IPS-15b (cell line): ENCODE measurements around the gene CAPS.
"Not testable (repeated sequence)": the region's sequence is repeated elsewhere in the genome, so short reads cannot be mapped to it uniquely, and the experiment has no call there.

Source experiments
- H3K27me3 ChIP-seq: one replicate; pipeline ENCODE4 v1.6.1; 2013; ENCODE audit warnings: low read length; ENCODE audit not compliant: control insufficient read depth, insufficient read depth
- H3K36me3 ChIP-seq: one replicate; pipeline ENCODE4 v1.6.1; 2013; ENCODE audit warnings: low read length; ENCODE audit not compliant: control insufficient read depth, insufficient read depth
- H3K4me1 ChIP-seq: one replicate; pipeline ENCODE4 v1.6.1; 2013; ENCODE audit warnings: mild to moderate bottlenecking, low read length; ENCODE audit not compliant: control insufficient read depth, insufficient read depth
- H3K4me3 ChIP-seq: one replicate; pipeline ENCODE4 v1.5.1; 2013; ENCODE audit warnings: low read depth, low read length
- H3K9ac ChIP-seq: one replicate; pipeline ENCODE4 v1.6.1; 2013; ENCODE audit warnings: low read depth, mild to moderate bottlenecking, low read length
- H3K9me3 ChIP-seq: one replicate; pipeline ENCODE4 v1.6.1; 2013; ENCODE audit warnings: mild to moderate bottlenecking, low read length; ENCODE audit not compliant: control insufficient read depth, insufficient read depth

Gene CAPS

GRCh38 chr19:5956728-5957127 is 42.7 kb downstream of the CAPS start:
- H3K4me1 ChIP-seq: peaks cover 56% of the 10 kb centered on the region
- H3K9ac ChIP-seq: no peak overlapping the region
- no peaks in the 10 kb centered on the region for H3K36me3 ChIP-seq
- no peaks in the 10 kb centered on the region for H3K9me3 ChIP-seq
- H3K4me3 ChIP-seq: no peak overlapping the region
- H3K27me3 ChIP-seq: no peaks in the 10 kb centered on the region

- H3K4me1 ChIP-seq: peaks cover 51% of the 10 kb centered on the region
These were observed 43.1 kb downstream of the CAPS start for GRCh38 chr19:5957170-5957569.

GRCh38 chr19:5958074-5958850 is 44.2 kb downstream of the CAPS start:
- Histone ChIP-seq H3K9me3 (no peaks in the 10 kb centered on the region), H3K27me3 (no peaks in the 10 kb centered on the region), H3K9ac (no peak overlapping the region), H3K4me1 (peaks cover 41% of the 10 kb centered on the region), H3K4me3 (no peak overlapping the region), H3K36me3 (no peaks in the 10 kb centered on the region)

More at GRCh38 chr19:5957170-5957569, 43.1 kb downstream of the CAPS start:
- no peak overlapping the region for H3K9ac ChIP-seq
- H3K36me3 ChIP-seq: no peaks in the 10 kb centered on the region
- no peak overlapping the region for H3K4me3 ChIP-seq
- no peaks in the 10 kb centered on the region for H3K27me3 ChIP-seq
- H3K9me3 ChIP-seq: no peaks in the 10 kb centered on the region

GRCh38 chr19:5958851-5959122 is 44.7 kb downstream of the CAPS start:
- Histone ChIP-seq H3K36me3 (no peaks in the 10 kb centered on the region), H3K4me3 (no peak overlapping the region), H3K4me1 (peaks cover 37% of the 10 kb centered on the region), H3K9me3 (no peaks in the 10 kb centered on the region), H3K27me3 (no peaks in the 10 kb centered on the region), H3K9ac (no peak overlapping the region)

GRCh38 chr19:5959260-5960004 is 45.4 kb downstream of the CAPS start:
- H3K4me3 ChIP-seq: no peak overlapping the region
- no peaks in the 10 kb centered on the region for H3K27me3 ChIP-seq
- H3K36me3 ChIP-seq: no peaks in the 10 kb centered on the region
- H3K9ac ChIP-seq: peak overlapping the region; percentile 4
- H3K4me1 ChIP-seq: peaks cover 31% of the 10 kb centered on the region
- no peaks in the 10 kb centered on the region for H3K9me3 ChIP-seq

- Histone ChIP-seq H3K9ac (peak overlapping the region; percentile 12), H3K9me3 (no peaks in the 10 kb centered on the region), H3K4me1 (peaks cover 26% of the 10 kb centered on the region), H3K36me3 (no peaks in the 10 kb centered on the region), H3K27me3 (no peaks in the 10 kb centered on the region), H3K4me3 (no peak overlapping the region)
These were observed 46.2 kb downstream of the CAPS start for GRCh38 chr19:5960005-5961001.

GRCh38 chr19:5961641-5961968 is 47.6 kb downstream of the CAPS start:
- not testable (repeated sequence) for H3K4me3 ChIP-seq, H3K36me3 ChIP-seq, H3K27me3 ChIP-seq, H3K9me3 ChIP-seq, H3K9ac ChIP-seq
- peaks cover 15% of the 10 kb centered on the region for H3K4me1 ChIP-seq

GRCh38 chr19:5961969-5962945 is 48.2 kb downstream of the CAPS start:
- peak overlapping the region; percentile 32 for H3K9ac ChIP-seq

GRCh38 chr19:5963259-5963658 is 49.2 kb downstream of the CAPS start:
- not testable (repeated sequence) for H3K9me3 ChIP-seq, H3K4me3 ChIP-seq, H3K4me1 ChIP-seq, H3K9ac ChIP-seq, H3K36me3 ChIP-seq, H3K27me3 ChIP-seq

More at GRCh38 chr19:5961969-5962945, 48.2 kb downstream of the CAPS start:
- H3K4me1 ChIP-seq: peaks cover 9% of the 10 kb centered on the region
- no peaks in the 10 kb centered on the region for H3K9me3 ChIP-seq
- no peaks in the 10 kb centered on the region for H3K36me3 ChIP-seq
- H3K4me3 ChIP-seq: no peak overlapping the region
- H3K27me3 ChIP-seq: no peaks in the 10 kb centered on the region

- no peaks in the 10 kb centered on the region for H3K36me3 ChIP-seq
- H3K9ac ChIP-seq: peak overlapping the region; percentile 24
- peaks cover 8% of the 10 kb centered on the region for H3K4me1 ChIP-seq
- H3K9me3 ChIP-seq: no peaks in the 10 kb centered on the region
- no peaks in the 10 kb centered on the region for H3K27me3 ChIP-seq
- no peak overlapping the region for H3K4me3 ChIP-seq
These were observed 49.8 kb downstream of the CAPS start for GRCh38 chr19:5963855-5964254.
